DMS79 treated with DMSO at 0.1 percent for 48 hours (cell line): Measurements from ENCODE around the gene DPP4.
"Not testable (repeated sequence)": the region's sequence is repeated elsewhere in the genome, so short reads cannot be mapped to it uniquely, and the experiment has no call there.

Experiments
- DNase-seq: peaks from one replicate; lab custom pipeline; 2025; lab: John Stamatoyannopoulos, UW

DPP4 gene

GRCh38 chr2:161990036-161990435 is 84.0 kb downstream of the DPP4 start:
- DNase-seq: no peak

- DNase-seq: no peak
Observed at GRCh38 chr2:161988589-161988988, 85.4 kb downstream of the DPP4 start.

GRCh38 chr2:161987311-161987710 is 86.7 kb downstream of the DPP4 start:
- no peak for DNase-seq

- no peak for DNase-seq
Observed at GRCh38 chr2:161983866-161984265, 90.1 kb downstream of the DPP4 start.

GRCh38 chr2:161983331-161983651 is 90.7 kb downstream of the DPP4 start:
- DNase-seq: no peak

GRCh38 chr2:161982548-161983330 is 91.3 kb downstream of the DPP4 start:
- no peak for DNase-seq

GRCh38 chr2:161981679-161982250 is 92.2 kb downstream of the DPP4 start:
- no peak for DNase-seq

GRCh38 chr2:161980976-161981375 is 93.0 kb downstream of the DPP4 start:
- no peak for DNase-seq

- no peak for DNase-seq
Observed at GRCh38 chr2:161979490-161979889, 94.5 kb downstream of the DPP4 start.

GRCh38 chr2:161977926-161978325 is 96.1 kb downstream of the DPP4 start:
- not testable (repeated sequence) for DNase-seq

GRCh38 chr2:161976917-161977316 is 97.1 kb downstream of the DPP4 start:
- no peak for DNase-seq

- no peak for DNase-seq
Observed at GRCh38 chr2:161976295-161976694, 97.7 kb downstream of the DPP4 start.

- no peak for DNase-seq
Observed at GRCh38 chr2:161975813-161976160, 98.2 kb downstream of the DPP4 start.

- no peak for DNase-seq
Observed at GRCh38 chr2:161975062-161975812, 98.8 kb downstream of the DPP4 start.

- no peak for DNase-seq
Observed at GRCh38 chr2:161974461-161974860, 99.6 kb downstream of the DPP4 start.

- no peak for DNase-seq
Observed at GRCh38 chr2:161972866-161973265, 101.1 kb downstream of the DPP4 start.

GRCh38 chr2:161972232-161972631 is 101.8 kb downstream of the DPP4 start:
- no peak for DNase-seq

- DNase-seq: no peak
Observed at GRCh38 chr2:161971551-161971950, 102.5 kb downstream of the DPP4 start.

GRCh38 chr2:161969159-161969558 is 104.9 kb downstream of the DPP4 start:
- no peak for DNase-seq

- no peak for DNase-seq
Observed at GRCh38 chr2:161965994-161966393, 108.0 kb downstream of the DPP4 start.

GRCh38 chr2:161964160-161964559 is 109.9 kb downstream of the DPP4 start:
- no peak for DNase-seq

- no peak for DNase-seq
Observed at GRCh38 chr2:161962160-161962559, 111.9 kb downstream of the DPP4 start.

GRCh38 chr2:161961061-161961460 is 113.0 kb downstream of the DPP4 start:
- DNase-seq: no peak
